ENCODE measurements around the gene HSP90AB1. TPM values are rescaled to one million over a fixed set of nuclear protein-coding genes. Genes with fewer than 3 reads are reported as not detected.

Gene HSP90AB1
- total RNA-seq, 1 experiment from 2014 or later, result 1,370 TPM

- DNase-seq (ENCODE audit: low spot score), result no peak
- in situ Hi-C loops (cut with HindIII; ENCODE audit: low sequenced_read_pairs), result no loop called here
Observed at GRCh38 chr6:44273617-44274016, 26.7 kb downstream of the HSP90AB1 start.

GRCh38 chr6:44275271-44275748 is 28.4 kb downstream of the HSP90AB1 start:
- in situ Hi-C loops (cut with HindIII; ENCODE audit: low sequenced_read_pairs), result no loop called here
- DNase-seq (ENCODE audit: low spot score), result no peak

- in situ Hi-C loops (cut with HindIII; ENCODE audit: low sequenced_read_pairs), result no loop called here
- DNase-seq (ENCODE audit: low spot score), result no peak
Observed at GRCh38 chr6:44275749-44276648, 29.1 kb downstream of the HSP90AB1 start.

GRCh38 chr6:44276667-44277640 is 30.1 kb downstream of the HSP90AB1 start:
- DNase-seq (ENCODE audit: low spot score), result peak; percentile 92
- in situ Hi-C loops (cut with HindIII; ENCODE audit: low sequenced_read_pairs), result no loop called here

- no peak for DNase-seq (ENCODE audit: low spot score)
- in situ Hi-C loops (cut with HindIII; ENCODE audit: low sequenced_read_pairs), result no loop called here
Observed at GRCh38 chr6:44277763-44278162, 30.9 kb downstream of the HSP90AB1 start.

GRCh38 chr6:44278315-44278714 is 31.4 kb downstream of the HSP90AB1 start:
- in situ Hi-C loops (cut with HindIII; ENCODE audit: low sequenced_read_pairs), result no loop called here
- DNase-seq (ENCODE audit: low spot score), result peak; percentile 96

GRCh38 chr6:44278774-44279697 is 32.1 kb downstream of the HSP90AB1 start:
- in situ Hi-C loops (cut with HindIII; ENCODE audit: low sequenced_read_pairs), result no loop called here
- no peak for DNase-seq (ENCODE audit: low spot score)

GRCh38 chr6:44284121-44284520 is 37.2 kb downstream of the HSP90AB1 start:
- DNase-seq (ENCODE audit: low spot score), result peak; percentile 99
- in situ Hi-C loops (cut with HindIII; ENCODE audit: low sequenced_read_pairs), result no loop called here

GRCh38 chr6:44284867-44285266 is 38.0 kb downstream of the HSP90AB1 start:
- in situ Hi-C loops (cut with HindIII; ENCODE audit: low sequenced_read_pairs), result no loop called here
- peak; percentile 77 for DNase-seq (ENCODE audit: low spot score)

- no peak for DNase-seq (ENCODE audit: low spot score)
- in situ Hi-C loops (cut with HindIII; ENCODE audit: low sequenced_read_pairs), result no loop called here
Observed at GRCh38 chr6:44285552-44286284, 38.8 kb downstream of the HSP90AB1 start.

- DNase-seq (ENCODE audit: low spot score), result no peak
- in situ Hi-C loops (cut with HindIII; ENCODE audit: low sequenced_read_pairs), result no loop called here
Observed at GRCh38 chr6:44286285-44286565, 39.3 kb downstream of the HSP90AB1 start.

GRCh38 chr6:44286747-44287146 is 39.8 kb downstream of the HSP90AB1 start:
- no peak for DNase-seq (ENCODE audit: low spot score)
- in situ Hi-C loops (cut with HindIII; ENCODE audit: low sequenced_read_pairs), result no loop called here

- peak; percentile 99 for DNase-seq (ENCODE audit: low spot score)
- in situ Hi-C loops (cut with HindIII; ENCODE audit: low sequenced_read_pairs), result no loop called here
Observed at GRCh38 chr6:44289726-44290260, 42.9 kb downstream of the HSP90AB1 start.

GRCh38 chr6:44291841-44292240 is 44.9 kb downstream of the HSP90AB1 start:
- in situ Hi-C loops (cut with HindIII; ENCODE audit: low sequenced_read_pairs), result no loop called here
- DNase-seq (ENCODE audit: low spot score), result no peak

GRCh38 chr6:44292661-44293365 is 45.9 kb downstream of the HSP90AB1 start:
- in situ Hi-C loops (cut with HindIII; ENCODE audit: low sequenced_read_pairs), result no loop called here
- DNase-seq (ENCODE audit: low spot score), result peak; percentile 80

GRCh38 chr6:44294832-44295791 is 48.2 kb downstream of the HSP90AB1 start:
- DNase-seq (ENCODE audit: low spot score), result peak; percentile 64
- in situ Hi-C loops (cut with HindIII; ENCODE audit: low sequenced_read_pairs), result no loop called here

All from G401 (cell line).